OCI-LY1 (cell line): ENCODE results near the gene CTSS.

Source experiments
- H2AFZ ChIP-seq: fragments of 200-600 bp; sonication (generic), shearing (Covaris generic); 2 replicates; pipeline ENCODE4 v1.6.0; 2014; ENCODE audit warnings: antibody characterized with exemption, mild to moderate bottlenecking, low read length
- H3F3A ChIP-seq: fragments of 200-600 bp; sonication (generic), shearing (Covaris generic); 2 replicates; pipeline ENCODE4 v1.6.0; 2014; ENCODE audit warnings: mild to moderate bottlenecking, antibody characterized with exemption, low read length, moderate library complexity; ENCODE audit not compliant: insufficient read depth
- H3K27ac ChIP-seq: fragments of 200-600 bp; sonication (generic); 2 replicates; pipeline ENCODE4 v1.5.1; 2014; ENCODE audit warnings: low read length, mixed run types, mild to moderate bottlenecking, low read depth; ENCODE audit not compliant: poor library complexity, severe bottlenecking
- H3K27me3 ChIP-seq: fragments of 200-600 bp; sonication (generic); 2 replicates; pipeline ENCODE4 v1.6.0; 2014; ENCODE audit warnings: antibody characterized with exemption, mild to moderate bottlenecking, low read length, moderate library complexity; ENCODE audit not compliant: insufficient read depth
- H3K36me3 ChIP-seq: fragments of 200-600 bp; sonication (generic); 2 replicates; pipeline ENCODE4 v1.6.1; 2014; ENCODE audit warnings: mild to moderate bottlenecking, antibody characterized with exemption, low read length, moderate library complexity, mixed read lengths; ENCODE audit not compliant: insufficient read depth
- H3K4me1 ChIP-seq: fragments of 200-600 bp; sonication (generic); 2 replicates; pipeline ENCODE4 v1.5.1; 2014; ENCODE audit warnings: mild to moderate bottlenecking, low read length, moderate library complexity; ENCODE audit not compliant: insufficient read depth, severe bottlenecking
- H3K4me2 ChIP-seq: fragments of 200-600 bp; sonication (generic), shearing (Covaris generic); 2 replicates; pipeline ENCODE4 v1.6.1; 2014; ENCODE audit warnings: low read length
- H3K4me3 ChIP-seq: fragments of 200-600 bp; sonication (generic); 2 replicates; pipeline ENCODE4 v1.5.1; 2014; ENCODE audit warnings: low read length, low read depth, mild to moderate bottlenecking, mixed read lengths; ENCODE audit not compliant: poor library complexity, severe bottlenecking
- H3K79me2 ChIP-seq: fragments of 200-600 bp; shearing (Covaris generic); 2 replicates; pipeline ENCODE4 v1.6.1; 2016; ENCODE audit warnings: mixed run types, low read length, mixed read lengths; ENCODE audit not compliant: insufficient read depth
- H3K9ac ChIP-seq: fragments of 200-600 bp; sonication (generic), shearing (Covaris generic); 2 replicates; pipeline ENCODE4 v1.6.1; 2014; ENCODE audit warnings: mild to moderate bottlenecking, low read length, mixed read lengths
- H3K9me2 ChIP-seq: fragments of 200-600 bp; sonication (generic), shearing (Covaris generic); 2 replicates; pipeline ENCODE4 v1.6.1; 2014; ENCODE audit warnings: low read depth, mild to moderate bottlenecking, low read length, mixed read lengths
- H3K9me3 ChIP-seq: fragments of 200-600 bp; shearing (Covaris generic); 2 replicates; pipeline ENCODE4 v1.6.1; 2014; ENCODE audit warnings: low read length, mixed read lengths
- H4K20me1 ChIP-seq: fragments of 200-600 bp; sonication (generic), shearing (Covaris generic); 2 replicates; pipeline ENCODE4 v1.6.0; 2016; ENCODE audit warnings: mild to moderate bottlenecking, low read length; ENCODE audit not compliant: insufficient read depth
- CTCF ChIP-seq: fragments of 200-600 bp; sonication (generic), shearing (Covaris generic); IDR thresholded peaks from 2 replicates; pipeline ENCODE4 v1.5.1; 2017; ENCODE audit warnings: mild to moderate bottlenecking, antibody characterized with exemption, low read length, moderate library complexity, mixed read lengths
- EZH2 ChIP-seq: fragments of 200-600 bp; sonication (generic), shearing (Covaris generic); IDR thresholded peaks from 2 replicates; pipeline ENCODE4 v1.8.0; 2017; ENCODE audit warnings: borderline replicate concordance, mixed run types, mild to moderate bottlenecking, antibody characterized with exemption, low read length, moderate library complexity, mixed read lengths

CTSS gene

GRCh38 chr1:150706091-150706490 lies 59.5 kb downstream of the CTSS start:
- Histone ChIP-seq H3K9me3 (no peaks in the 10 kb centered on the region), H3K4me1 (no peaks in the 10 kb centered on the region), H3K79me2 (no peaks in the 10 kb centered on the region), H3K27ac (no peak overlapping the region), H4K20me1 (no peaks in the 10 kb centered on the region), H3K9ac (no peak overlapping the region), H3F3A (no peaks in the 10 kb centered on the region), H3K4me2 (no peak overlapping the region), H3K27me3 (no peaks in the 10 kb centered on the region), H2AFZ (no peak overlapping the region), H3K36me3 (no peaks in the 10 kb centered on the region), H3K4me3 (no peak overlapping the region), H3K9me2 (no peaks in the 10 kb centered on the region)
- no peak for TF ChIP-seq CTCF
- no peak for TF ChIP-seq EZH2

- H3K27ac ChIP-seq = no peak overlapping the region
- TF ChIP-seq EZH2 (no peak), CTCF (no peak)
- H3K79me2 ChIP-seq = no peaks in the 10 kb centered on the region
- H3K9ac ChIP-seq = no peak overlapping the region
- H3K27me3 ChIP-seq = no peaks in the 10 kb centered on the region
- peaks cover 1% of the 10 kb centered on the region for H3K4me1 ChIP-seq
- H2AFZ ChIP-seq = no peak overlapping the region
- no peaks in the 10 kb centered on the region for H3K9me2 ChIP-seq
- no peaks in the 10 kb centered on the region for H4K20me1 ChIP-seq
- no peaks in the 10 kb centered on the region for H3K36me3 ChIP-seq
- no peaks in the 10 kb centered on the region for H3F3A ChIP-seq
- H3K4me3 ChIP-seq = no peak overlapping the region
- H3K4me2 ChIP-seq = no peak overlapping the region
- H3K9me3 ChIP-seq = no peaks in the 10 kb centered on the region
These were observed 62.2 kb downstream of the CTSS start for GRCh38 chr1:150703427-150703826.

DNA sequence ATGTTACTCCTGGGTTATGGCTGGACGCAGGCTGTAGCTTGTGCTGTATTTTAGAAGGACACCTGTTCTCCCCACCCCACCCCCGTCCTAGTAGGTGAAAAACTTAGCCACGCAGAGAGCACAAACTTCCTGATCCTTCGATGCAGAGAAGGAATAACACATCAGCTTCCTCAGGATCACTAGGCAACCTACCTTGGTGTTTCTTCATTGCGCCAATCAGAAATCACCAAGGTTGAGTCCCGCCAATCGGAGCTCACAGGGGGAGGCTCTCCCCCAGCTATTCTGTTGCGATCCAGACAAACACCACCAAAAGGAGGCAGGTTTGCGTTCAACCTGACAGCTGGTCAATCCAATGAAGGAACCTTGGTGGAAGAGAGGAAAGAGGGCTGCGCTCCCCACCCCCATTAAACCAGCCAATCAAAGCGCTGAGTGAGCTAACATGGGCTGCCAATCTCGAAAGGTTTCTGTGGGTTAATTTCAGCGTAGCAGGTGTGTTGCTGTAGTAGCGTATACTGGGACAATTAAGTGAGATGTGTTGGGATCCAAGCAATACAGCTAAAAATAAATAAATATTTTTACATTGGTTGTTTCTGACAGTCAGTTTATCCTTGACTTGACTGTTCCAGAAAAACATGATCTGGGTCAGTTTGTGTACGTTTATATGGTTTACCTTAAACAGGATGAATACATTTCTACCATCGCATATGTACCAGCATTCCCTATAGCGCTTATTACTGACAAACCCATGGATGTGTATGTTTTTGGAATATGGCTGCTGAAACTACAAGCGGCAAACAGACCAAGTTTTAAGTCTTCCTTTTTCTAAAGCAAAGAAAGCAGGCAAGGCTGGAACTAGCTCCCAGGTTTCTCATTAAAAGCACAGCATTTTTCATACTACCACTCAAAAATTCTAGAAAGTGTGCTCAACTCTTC lies 68.3 kb downstream of the CTSS start, which contains the start of gene GOLPH3L:
Gene GOLPH3L (minus strand): TSS at position 160 of the 933 bp plus-strand sequence. CDS start 2,316 bp downstream, outside the sequence.
- peaks cover 24% of the 10 kb centered on the region for H3K4me1 ChIP-seq
- peaks cover 29% of the 10 kb centered on the region for H3K36me3 ChIP-seq
- no peaks in the 10 kb centered on the region for H3K9me3 ChIP-seq
- peak within 1 kb of the TSS; percentile 77 for H2AFZ ChIP-seq
- peaks cover 10% of the 10 kb centered on the region for H3K79me2 ChIP-seq
- H3K4me2 ChIP-seq = peak within 1 kb of the TSS; percentile 86
- H3K27ac ChIP-seq = peak within 1 kb of the TSS; percentile 30
- H4K20me1 ChIP-seq = no peaks in the 10 kb centered on the region
- no peak for TF ChIP-seq EZH2
- TF ChIP-seq CTCF = no peak
- no peaks in the 10 kb centered on the region for H3K9me2 ChIP-seq
- H3K9ac ChIP-seq = peak within 1 kb of the TSS; percentile 67
- no peaks in the 10 kb centered on the region for H3F3A ChIP-seq
- H3K4me3 ChIP-seq = peak within 1 kb of the TSS; percentile 77
- H3K27me3 ChIP-seq = no peaks in the 10 kb centered on the region
